Measurements from ENCODE around the gene CALCOCO1. TPM values are rescaled to one million over a fixed set of nuclear protein-coding genes. Genes with fewer than 3 reads are reported as not detected.
A peak's percentile ranks its signal among the peaks of the same experiment; 100 is the strongest.

Gene CALCOCO1
- total RNA-seq, 1 donor from 2014 or later = 258 TPM

DNA sequence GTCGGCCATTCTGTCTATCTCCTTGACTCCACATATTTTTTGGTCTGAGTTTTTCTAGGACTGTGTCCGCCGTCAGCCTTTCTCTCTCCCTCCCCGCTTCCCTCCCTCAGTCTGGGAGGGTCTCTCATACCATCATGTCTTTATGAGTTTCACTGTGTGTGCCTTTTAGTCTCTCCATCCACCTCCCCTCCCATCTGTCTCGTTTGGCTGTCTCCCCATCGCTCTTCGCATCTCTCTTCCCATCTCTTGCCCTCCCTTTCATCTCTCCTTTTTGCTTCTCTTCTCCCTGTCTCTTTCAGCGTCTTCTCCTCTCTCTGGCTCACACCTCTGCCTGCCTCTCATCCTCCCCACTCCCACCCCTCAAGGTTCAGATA, 31.5 kb upstream of the CALCOCO1 start:
- DNase-seq (ENCODE audit: low spot score in 2 of 2) = no peak
- intact Hi-C loops (cut with DNase I) = no loop called here

DNA sequence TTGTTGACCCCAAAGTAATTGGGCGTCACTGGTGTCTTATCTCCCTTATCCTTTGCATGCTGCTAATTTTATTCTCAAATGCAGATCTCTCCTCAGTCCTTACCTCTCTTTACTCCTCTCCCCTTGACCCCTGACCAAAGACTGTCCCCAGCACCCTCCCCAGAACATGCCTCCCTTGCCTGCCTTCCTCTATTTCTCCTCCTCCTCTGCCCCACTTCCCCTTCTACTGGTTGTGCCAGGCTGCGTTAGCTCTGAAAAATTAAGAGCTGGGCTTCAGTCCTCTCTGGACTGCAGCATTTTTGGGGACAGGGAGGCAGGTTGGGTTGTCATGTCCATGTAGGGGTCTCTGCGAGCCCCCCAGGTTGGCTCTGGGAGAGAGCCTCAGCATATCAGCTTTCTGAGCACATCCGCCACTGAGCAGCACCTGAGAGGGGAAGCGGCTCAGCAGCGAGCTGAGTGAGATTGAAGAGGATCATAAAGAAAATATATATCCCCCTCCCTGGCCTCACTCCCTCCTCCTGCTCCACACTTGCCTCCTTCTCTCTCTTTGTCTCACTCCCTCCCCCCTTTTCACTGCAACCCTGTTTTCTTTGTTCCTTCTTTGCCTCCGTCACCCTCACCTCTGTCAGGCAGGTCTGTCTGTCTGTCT, 31.0 kb upstream of the CALCOCO1 start:
- H3K36me3 ChIP-seq = no peaks in the 10 kb centered on the region
- H3K9me3 ChIP-seq = no peaks in the 10 kb centered on the region
- H3K4me3 ChIP-seq = no peak overlapping the region
- no peaks in the 10 kb centered on the region for H3K27me3 ChIP-seq
- no peak overlapping the region for H3K27ac ChIP-seq
- TF ChIP-seq, protein P1, sequence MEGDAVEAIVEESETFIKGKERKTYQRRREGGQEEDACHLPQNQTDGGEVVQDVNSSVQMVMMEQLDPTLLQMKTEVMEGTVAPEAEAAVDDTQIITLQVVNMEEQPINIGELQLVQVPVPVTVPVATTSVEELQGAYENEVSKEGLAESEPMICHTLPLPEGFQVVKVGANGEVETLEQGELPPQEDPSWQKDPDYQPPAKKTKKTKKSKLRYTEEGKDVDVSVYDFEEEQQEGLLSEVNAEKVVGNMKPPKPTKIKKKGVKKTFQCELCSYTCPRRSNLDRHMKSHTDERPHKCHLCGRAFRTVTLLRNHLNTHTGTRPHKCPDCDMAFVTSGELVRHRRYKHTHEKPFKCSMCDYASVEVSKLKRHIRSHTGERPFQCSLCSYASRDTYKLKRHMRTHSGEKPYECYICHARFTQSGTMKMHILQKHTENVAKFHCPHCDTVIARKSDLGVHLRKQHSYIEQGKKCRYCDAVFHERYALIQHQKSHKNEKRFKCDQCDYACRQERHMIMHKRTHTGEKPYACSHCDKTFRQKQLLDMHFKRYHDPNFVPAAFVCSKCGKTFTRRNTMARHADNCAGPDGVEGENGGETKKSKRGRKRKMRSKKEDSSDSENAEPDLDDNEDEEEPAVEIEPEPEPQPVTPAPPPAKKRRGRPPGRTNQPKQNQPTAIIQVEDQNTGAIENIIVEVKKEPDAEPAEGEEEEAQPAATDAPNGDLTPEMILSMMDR (IDR thresholded peaks at IDR 0.05) = no peak
- no peak for DNase-seq (ENCODE audit: low spot score in 2 of 2)
- intact Hi-C loops (cut with DNase I) = no loop called here
- H3K4me1 ChIP-seq = no peaks in the 10 kb centered on the region

More for the DNA sequence above, 31.5 kb upstream of the CALCOCO1 start:
- no peaks in the 10 kb centered on the region for H3K9me3 ChIP-seq
- H3K27ac ChIP-seq = no peak overlapping the region
- H3K36me3 ChIP-seq = no peaks in the 10 kb centered on the region
- TF ChIP-seq, protein P1 (IDR thresholded peaks at IDR 0.05) = no peak
- no peaks in the 10 kb centered on the region for H3K4me1 ChIP-seq
- H3K27me3 ChIP-seq = no peaks in the 10 kb centered on the region
- H3K4me3 ChIP-seq = no peak overlapping the region

DNA sequence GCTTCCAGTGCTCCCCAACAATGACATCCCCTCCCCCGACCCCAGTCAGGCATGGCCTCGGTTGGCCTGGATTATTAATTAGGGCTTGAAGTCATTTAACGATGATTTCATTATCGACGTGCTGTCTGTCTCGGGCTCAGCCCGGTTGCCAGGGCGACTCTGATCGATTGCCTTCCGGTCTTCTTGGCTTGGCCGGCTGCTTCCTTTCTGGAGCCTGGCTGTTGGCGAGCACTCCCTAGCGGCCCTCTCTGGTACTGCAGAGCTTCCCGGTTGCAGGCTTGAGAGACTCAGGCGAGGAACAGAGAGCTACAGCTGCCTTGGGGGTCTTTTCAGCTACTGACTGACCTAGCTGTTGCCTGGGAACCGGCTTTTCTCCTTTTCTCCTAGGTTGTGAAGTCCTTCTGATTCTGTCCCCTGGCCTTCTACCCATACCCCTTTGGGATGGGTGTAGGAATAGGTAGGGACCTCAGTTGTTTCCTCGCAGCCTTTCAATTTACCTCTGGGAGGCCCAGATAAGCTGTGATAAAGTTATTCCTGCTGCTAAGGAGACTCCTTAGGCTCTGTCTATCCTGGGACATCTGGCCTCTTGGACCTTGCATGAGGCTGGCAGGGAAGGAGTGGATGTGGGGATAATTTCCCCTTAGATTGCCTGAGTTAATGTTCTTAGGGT, 30.0 kb upstream of the CALCOCO1 start:
- Histone ChIP-seq H3K36me3 (no peaks in the 10 kb centered on the region), H3K27ac (no peak overlapping the region), H3K27me3 (no peaks in the 10 kb centered on the region), H3K9me3 (no peaks in the 10 kb centered on the region), H3K4me1 (no peaks in the 10 kb centered on the region), H3K4me3 (peak overlapping the region in 1 of 2 donors; percentile 20)
- TF ChIP-seq, protein P1 (IDR thresholded peaks at IDR 0.05) = peak; percentile 75 to 95 (median 95)
- intact Hi-C loops (cut with DNase I) = no loop called here
- peak; percentile 32 to 89 for DNase-seq (ENCODE audit: low spot score in 2 of 2)

DNA sequence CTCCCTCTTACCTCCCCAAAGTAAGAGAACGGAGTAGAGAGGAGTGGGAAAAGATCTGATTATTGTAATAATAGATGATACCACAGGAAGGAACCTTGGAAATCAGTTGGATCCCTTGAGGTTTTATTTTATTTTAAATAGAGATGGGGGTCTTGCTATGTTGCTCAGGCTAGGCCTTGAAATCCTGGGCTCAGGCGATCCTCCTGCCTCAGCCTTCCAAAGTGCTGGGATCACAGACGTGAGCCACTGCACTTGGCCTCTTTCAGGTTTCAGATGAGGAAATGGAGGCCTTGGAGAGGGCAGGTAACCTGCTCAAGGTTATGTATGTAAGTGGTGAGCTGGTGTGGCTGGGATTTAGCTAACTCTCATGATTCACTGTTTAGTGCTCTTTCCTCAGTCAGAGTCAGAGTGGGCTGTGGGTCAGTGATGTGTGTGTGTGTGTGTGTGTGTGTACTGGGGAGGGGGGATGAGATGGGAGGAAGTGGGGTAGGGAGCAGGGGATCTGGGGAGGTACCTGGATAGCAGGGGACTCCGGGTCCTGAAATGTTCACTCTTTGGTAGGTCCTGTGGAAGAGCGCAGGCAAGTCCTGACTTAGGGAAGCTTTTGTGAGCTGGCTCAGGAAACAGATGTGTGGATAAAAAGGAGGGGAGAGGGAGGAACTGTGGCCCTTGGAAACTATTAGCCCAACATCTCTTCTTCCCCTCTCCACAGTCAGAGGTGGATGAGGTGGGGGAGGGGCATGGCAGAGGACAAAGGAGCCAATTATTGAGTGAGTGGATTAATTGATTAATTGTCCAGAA, 29.2 kb upstream of the CALCOCO1 start:
- peak overlapping the region in 1 of 2 donors; percentile 20 for H3K4me3 ChIP-seq
- H3K27me3 ChIP-seq = no peaks in the 10 kb centered on the region
- no peak overlapping the region for H3K27ac ChIP-seq
- TF ChIP-seq, protein P1 (IDR thresholded peaks at IDR 0.05) = no peak
- DNase-seq (ENCODE audit: low spot score in 2 of 2) = no peak
- no peaks in the 10 kb centered on the region for H3K9me3 ChIP-seq
- H3K4me1 ChIP-seq = peaks cover 0 to 4% of the 10 kb centered on the region in 2 donors
- intact Hi-C loops (cut with DNase I) = no loop called here
- no peaks in the 10 kb centered on the region for H3K36me3 ChIP-seq

DNA sequence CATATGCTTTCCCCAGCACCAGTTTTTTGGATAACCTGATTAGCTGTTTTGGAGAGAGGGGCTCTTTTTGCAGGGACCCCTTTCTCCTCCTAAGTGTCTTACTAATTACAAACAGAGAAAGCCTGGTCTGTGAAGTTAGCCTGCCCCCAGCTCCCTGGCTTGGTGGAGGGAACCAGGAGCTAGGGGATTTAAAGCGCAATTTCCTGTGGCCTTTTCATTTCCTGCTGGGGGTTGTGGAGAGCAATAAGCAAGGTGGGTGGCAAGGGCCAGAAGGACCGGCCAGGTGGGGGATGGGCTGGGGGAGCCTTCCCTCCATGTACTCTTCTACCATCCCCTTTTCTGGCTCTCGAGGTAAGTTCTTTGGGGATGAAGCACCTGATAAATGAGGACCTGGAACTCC, 28.6 kb upstream of the CALCOCO1 start:
- DNase-seq (ENCODE audit: low spot score in 2 of 2) = no peak
- Histone ChIP-seq H3K27ac (no peak overlapping the region), H3K27me3 (peaks cover 3% of the 10 kb centered on the region), H3K4me3 (no peak overlapping the region), H3K4me1 (peaks cover 4 to 10% of the 10 kb centered on the region in 2 donors), H3K9me3 (no peaks in the 10 kb centered on the region), H3K36me3 (no peaks in the 10 kb centered on the region)
- TF ChIP-seq, protein P1 (IDR thresholded peaks at IDR 0.05) = no peak
- intact Hi-C loops (cut with DNase I) = no loop called here
